HepG2 (cell line): Measurements from ENCODE around the gene PTX4. TPM values are rescaled to one million over a fixed set of nuclear protein-coding genes. Genes with fewer than 3 reads are reported as not detected.

Experiments used
- MAZ ChIP-seq, 2 experiments: sonication (generic) in 1 of 2; formaldehyde crosslinking in 1 of 2; IDR thresholded peaks; 2 replicates each; pipeline versions ENCODE4 v1.5.0 to v1.6.1; 2012 to 2020; ENCODE audit warnings: low read depth in 2 of 2, mild to moderate bottlenecking in 2 of 2, borderline replicate concordance in 1 of 2, improper control_type of control experiment in 1 of 2, low read length in 1 of 2, missing genetic modification reagents in 1 of 2, moderate library complexity in 1 of 2
- MEIS2 ChIP-seq: sonication (generic); formaldehyde crosslinking; IDR thresholded peaks from 2 replicates; pipeline ENCODE4 v1.9.0; 2021; ENCODE audit warnings: mild to moderate bottlenecking, missing genetic modification reagents
- NR2F1 ChIP-seq, 2 experiments: fragments of 450-650 bp in 1 of 2; formaldehyde crosslinking in 1 of 2; IDR thresholded peaks; 2 replicates each; pipeline versions ENCODE4 v1.5.0 to v1.6.1; 2016 to 2020; ENCODE audit warnings: mild to moderate bottlenecking in 1 of 2, missing compliant biosample characterization in 1 of 2, missing genetic modification reagents in 1 of 2, moderate library complexity in 1 of 2
- RFX5 ChIP-seq: IDR thresholded peaks from 2 replicates; pipeline ENCODE4 v1.6.1; 2011; ENCODE audit warnings: low read depth, low read length, improper control_type of control experiment
- ZNF256 ChIP-seq: sonication (generic); formaldehyde crosslinking; conservative IDR thresholded peaks from 2 replicates; pipeline ENCODE4 v1.4.0; 2020; ENCODE audit warnings: missing genetic modification reagents
- polyA plus RNA-seq, 8 experiments: library from polyadenylated mRNA; depleted of rRNA in 3 of 8; stranded (reverse) in 7 of 8; unstranded in 1 of 8; fragments of >200 nt; fragmentation: Illumina TruSeq in 4 of 8; extraction: Trizol in 4 of 8; gene quantifications; 2 replicates each; pipeline versions ENCODE4 v1.2.1 to v1.2.3, GENCODE V29; 2011 to 2016; ENCODE audit warnings: low read depth in 4 of 8, missing spikeins in 1 of 8, mixed read lengths in 1 of 8; ENCODE audit not compliant: insufficient read depth in 1 of 8
- total RNA-seq, 5 experiments: library from RNA; depleted of rRNA; stranded (reverse); fragments of >200 nt; fragmentation: Illumina TruSeq; extraction: Trizol; gene quantifications; 2 replicates each; pipeline ENCODE4 v1.2.3, GENCODE V29; 2016; ENCODE audit warnings: low read depth in 1 of 5
- TF ChIP-seq, protein P1 (sequence below): sonication (generic); formaldehyde crosslinking; IDR thresholded peaks from 2 replicates; pipeline ENCODE4 v1.5.0; 2020; ENCODE audit warnings: mild to moderate bottlenecking, missing genetic modification reagents
- TF ChIP-seq, protein P2 (sequence below): sonication (generic); formaldehyde crosslinking; IDR thresholded peaks from 2 replicates; pipeline ENCODE4 v1.5.1; 2020; ENCODE audit warnings: mild to moderate bottlenecking, missing genetic modification reagents, borderline replicate concordance

Gene PTX4
- total and polyA plus RNA-seq, 2 of the 13 experiments (the other 11 are each of a cell fraction or from before 2014, with no cell fraction given): 0.04 TPM; not detected in 1

DNA sequence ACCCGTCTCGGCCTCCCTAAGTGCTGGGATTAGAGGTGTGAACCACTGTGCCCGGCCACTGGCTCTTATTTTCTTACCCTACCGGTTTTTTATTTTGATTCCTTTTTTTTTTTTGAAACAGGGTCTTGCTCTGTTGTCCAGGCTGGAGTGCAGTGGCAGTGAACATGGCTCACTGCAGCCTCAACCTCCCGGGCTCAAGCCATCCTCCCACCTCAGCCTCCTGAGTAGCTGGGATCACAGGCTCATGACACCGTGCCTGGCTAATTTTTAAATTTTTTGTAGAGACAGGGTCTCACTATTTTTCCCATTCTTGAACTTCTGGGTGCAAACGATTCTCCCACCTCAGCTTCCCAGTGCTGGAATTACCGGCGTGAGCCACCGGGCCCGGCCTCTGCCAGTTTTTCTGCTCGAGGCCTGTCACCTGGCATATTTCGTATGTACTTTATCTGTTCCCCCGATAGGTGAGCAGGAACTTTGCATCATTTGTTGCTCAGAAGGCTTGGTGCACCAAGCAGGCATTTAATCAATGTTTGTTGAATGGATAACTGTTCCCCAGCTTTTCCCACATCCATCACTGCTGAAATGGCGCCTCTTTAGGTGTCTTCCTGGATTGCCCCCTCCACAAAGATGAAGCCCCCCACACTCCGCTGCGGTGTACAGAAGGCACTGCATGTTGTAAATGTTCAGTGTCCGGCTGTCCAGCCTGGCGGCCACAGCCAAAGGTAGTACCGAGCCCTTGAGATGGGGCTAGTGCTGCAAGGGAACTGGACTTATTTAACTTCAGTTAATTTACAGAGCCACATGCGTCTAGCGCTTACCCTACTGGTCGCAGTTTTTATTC lies 3.6 kb upstream of the PTX4 start (continued):
- TF ChIP-seq, protein P1, sequence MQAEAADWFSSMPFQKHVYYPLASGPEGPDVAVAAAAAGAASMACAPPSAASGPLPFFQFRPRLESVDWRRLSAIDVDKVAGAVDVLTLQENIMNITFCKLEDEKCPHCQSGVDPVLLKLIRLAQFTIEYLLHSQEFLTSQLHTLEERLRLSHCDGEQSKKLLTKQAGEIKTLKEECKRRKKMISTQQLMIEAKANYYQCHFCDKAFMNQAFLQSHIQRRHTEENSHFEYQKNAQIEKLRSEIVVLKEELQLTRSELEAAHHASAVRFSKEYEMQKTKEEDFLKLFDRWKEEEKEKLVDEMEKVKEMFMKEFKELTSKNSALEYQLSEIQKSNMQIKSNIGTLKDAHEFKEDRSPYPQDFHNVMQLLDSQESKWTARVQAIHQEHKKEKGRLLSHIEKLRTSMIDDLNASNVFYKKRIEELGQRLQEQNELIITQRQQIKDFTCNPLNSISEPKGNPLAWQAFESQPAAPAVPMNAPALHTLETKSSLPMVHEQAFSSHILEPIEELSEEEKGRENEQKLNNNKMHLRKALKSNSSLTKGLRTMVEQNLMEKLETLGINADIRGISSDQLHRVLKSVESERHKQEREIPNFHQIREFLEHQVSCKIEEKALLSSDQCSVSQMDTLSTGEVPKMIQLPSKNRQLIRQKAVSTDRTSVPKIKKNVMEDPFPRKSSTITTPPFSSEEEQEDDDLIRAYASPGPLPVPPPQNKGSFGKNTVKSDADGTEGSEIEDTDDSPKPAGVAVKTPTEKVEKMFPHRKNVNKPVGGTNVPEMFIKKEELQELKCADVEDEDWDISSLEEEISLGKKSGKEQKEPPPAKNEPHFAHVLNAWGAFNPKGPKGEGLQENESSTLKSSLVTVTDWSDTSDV: 0 out of 2 replicates have a peak, but pooled peaks have one; percentile 19
- TF ChIP-seq, protein P2, sequence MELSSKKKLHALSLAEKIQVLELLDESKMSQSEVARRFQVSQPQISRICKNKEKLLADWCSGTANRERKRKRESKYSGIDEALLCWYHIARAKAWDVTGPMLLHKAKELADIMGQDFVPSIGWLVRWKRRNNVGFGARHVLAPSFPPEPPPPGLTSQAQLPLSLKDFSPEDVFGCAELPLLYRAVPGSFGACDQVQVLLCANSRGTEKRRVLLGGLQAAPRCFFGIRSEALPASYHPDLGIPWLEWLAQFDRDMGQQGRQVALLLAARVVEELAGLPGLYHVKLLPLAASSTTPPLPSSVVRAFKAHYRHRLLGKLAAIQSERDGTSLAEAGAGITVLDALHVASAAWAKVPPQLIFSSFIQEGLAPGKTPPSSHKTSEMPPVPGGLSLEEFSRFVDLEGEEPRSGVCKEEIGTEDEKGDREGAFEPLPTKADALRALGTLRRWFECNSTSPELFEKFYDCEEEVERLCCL (CRISPR knock-in tag): no peak
- TF ChIP-seq NR2F1 (CRISPR knock-in tag; IDR thresholded peaks at IDR 0.05) (no peak), MAZ (IDR thresholded peaks at IDR 0.05; ENCODE audit: borderline replicate concordance, low read depth, low read length) (no peak), MAZ (CRISPR knock-in tag; IDR thresholded peaks at IDR 0.05; ENCODE audit: low read depth) (peak; percentile 18; the same call in 1 of the 2 replicates), MEIS2 (no peak), RFX5 (0 out of 2 replicates have a peak, but pooled peaks have one; percentile 71), ZNF256 (CRISPR knock-in tag) (no peak)
